Mesendoderm (in vitro differentiated cells): ENCODE results near the gene CHRND.

ENCODE experiments used
- DNase-seq: peaks from one replicate; pipeline ENCODE4 v3.0.0; 2013
- H2AK5ac ChIP-seq: 2 replicates; pipeline ENCODE4 v1.6.1; 2013; ENCODE audit warnings: low read length, inconsistent platforms
- H2BK120ac ChIP-seq: 2 replicates; pipeline ENCODE4 v1.6.1; 2013; ENCODE audit warnings: low read depth, mild to moderate bottlenecking, low read length, moderate library complexity, mixed read lengths
- H2BK15ac ChIP-seq: replicated peaks from 2 replicates; pipeline ENCODE4 v1.6.1; 2013; ENCODE audit warnings: low read depth, mild to moderate bottlenecking, moderate library complexity
- H2BK5ac ChIP-seq: 2 replicates; pipeline ENCODE4 v1.6.1; 2013; ENCODE audit warnings: low read length, inconsistent platforms
- H3K18ac ChIP-seq: 2 replicates; pipeline ENCODE4 v1.6.1; 2013; ENCODE audit warnings: mild to moderate bottlenecking, low read length, mixed read lengths
- H3K23ac ChIP-seq: one replicate; pipeline ENCODE4 v1.6.1; 2013; ENCODE audit warnings: low read length
- H3K27ac ChIP-seq: 2 replicates; pipeline ENCODE4 v1.5.1; 2013; ENCODE audit warnings: low read depth, mild to moderate bottlenecking, inconsistent platforms, low read length, moderate library complexity
- H3K27me3 ChIP-seq: 2 replicates; pipeline ENCODE4 v1.6.1; 2013; ENCODE audit warnings: low read length, control low read depth, mild to moderate bottlenecking, inconsistent platforms; ENCODE audit not compliant: insufficient read depth, poor library complexity
- H3K36me3 ChIP-seq: 2 replicates; pipeline ENCODE4 v1.6.1; 2013; ENCODE audit warnings: low read length, inconsistent platforms; ENCODE audit not compliant: control insufficient read depth, insufficient read depth
- H3K4ac ChIP-seq: one replicate; pipeline ENCODE4 v1.6.1; 2013; ENCODE audit warnings: low read depth, mild to moderate bottlenecking, low read length, moderate library complexity
- H3K4me1 ChIP-seq: 2 replicates; pipeline ENCODE4 v1.6.1; 2013; ENCODE audit warnings: low read depth, low read length, inconsistent platforms; ENCODE audit not compliant: control insufficient read depth
- H3K4me2 ChIP-seq: 2 replicates; pipeline ENCODE4 v1.6.1; 2013; ENCODE audit warnings: low read length
- H3K4me3 ChIP-seq: 2 replicates; pipeline ENCODE4 v1.5.1; 2013; ENCODE audit warnings: mild to moderate bottlenecking, low read length
- H3K56ac ChIP-seq: one replicate; pipeline ENCODE4 v1.6.1; 2013; ENCODE audit warnings: low read length
- H3K79me1 ChIP-seq: 2 replicates; pipeline ENCODE4 v1.6.1; 2013; ENCODE audit warnings: low read length, inconsistent platforms
- H3K79me2 ChIP-seq: 2 replicates; pipeline ENCODE4 v1.6.1; 2013; ENCODE audit warnings: mild to moderate bottlenecking, low read length; ENCODE audit not compliant: control insufficient read depth, insufficient read depth
- H3K9ac ChIP-seq: 2 replicates; pipeline ENCODE4 v1.6.1; 2013; ENCODE audit warnings: low read length, inconsistent platforms
- H4K5ac ChIP-seq: one replicate; pipeline ENCODE4 v1.6.1; 2013; ENCODE audit warnings: low read length
- H4K8ac ChIP-seq: one replicate; pipeline ENCODE4 v1.6.1; 2013; ENCODE audit warnings: low read depth, mild to moderate bottlenecking, control low read depth, low read length, moderate library complexity
- WGBS: extraction: QIAGEN DNeasy Blood & Tissue Kit; methylation state at CpG from one replicate; pipeline ENCODE4 v1.1.7; 2013; ENCODE audit warnings: low lambda C conversion rate, missing lambda C conversion rate; ENCODE audit not compliant: insufficient coverage; ENCODE audit errors: extremely low coverage; 5-methylcytosine and 5-hydroxymethylcytosine counted together

Gene CHRND

DNA sequence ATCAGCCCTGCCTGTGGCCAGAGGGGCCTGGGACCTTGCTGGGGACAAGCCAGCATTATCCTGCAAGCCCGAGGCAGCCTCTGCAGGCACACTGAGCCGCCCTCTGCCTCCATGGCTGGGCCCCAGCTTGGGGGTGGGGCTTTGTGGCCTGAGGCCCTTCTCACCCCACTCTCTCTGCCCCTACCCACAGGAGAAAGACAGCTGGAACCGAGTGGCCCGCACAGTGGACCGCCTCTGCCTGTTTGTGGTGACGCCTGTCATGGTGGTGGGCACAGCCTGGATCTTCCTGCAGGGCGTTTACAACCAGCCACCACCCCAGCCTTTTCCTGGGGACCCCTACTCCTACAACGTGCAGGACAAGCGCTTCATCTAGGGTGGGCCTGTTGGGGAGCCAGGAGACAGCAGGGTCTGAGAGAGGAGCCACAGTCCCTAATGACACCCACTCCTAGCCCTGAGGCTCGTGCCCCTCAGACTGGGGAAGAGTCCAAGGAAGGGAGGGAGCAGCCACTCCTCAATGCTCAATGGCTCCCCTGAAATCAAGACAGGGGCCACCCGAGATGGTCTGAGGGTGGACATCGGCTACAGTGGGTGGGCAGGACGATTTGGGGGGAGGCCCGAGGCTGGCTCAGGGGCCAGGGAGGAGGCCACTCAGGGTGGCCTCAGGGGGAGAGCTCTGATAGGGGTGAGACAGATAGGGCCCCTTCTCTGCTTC is 9.1 kb downstream of the CHRND start:
- no peak overlapping the region for H3K27ac ChIP-seq
- no peaks in the 10 kb centered on the region for H3K79me1 ChIP-seq
- no CpG with 5 or more reads among the region's 14 CpGs for WGBS
- no peak overlapping the region for H3K18ac ChIP-seq
- no peak overlapping the region for H3K4me2 ChIP-seq
- no peak for DNase-seq
- H3K36me3 ChIP-seq: no peaks in the 10 kb centered on the region
- H2BK15ac ChIP-seq: no peak overlapping the region
- H3K9ac ChIP-seq: no peak overlapping the region
- H3K23ac ChIP-seq: no peak overlapping the region
- H3K27me3 ChIP-seq: no peaks in the 10 kb centered on the region
- no peak overlapping the region for H2AK5ac ChIP-seq
- no peak overlapping the region for H3K56ac ChIP-seq
- no peak overlapping the region for H4K8ac ChIP-seq
- H3K4me1 ChIP-seq: peaks cover 2% of the 10 kb centered on the region
- H2BK5ac ChIP-seq: no peak overlapping the region
- H3K4ac ChIP-seq: no peak overlapping the region
- no peak overlapping the region for H2BK120ac ChIP-seq
- H3K4me3 ChIP-seq: no peak overlapping the region
- no peak overlapping the region for H4K5ac ChIP-seq
- no peaks in the 10 kb centered on the region for H3K79me2 ChIP-seq

DNA sequence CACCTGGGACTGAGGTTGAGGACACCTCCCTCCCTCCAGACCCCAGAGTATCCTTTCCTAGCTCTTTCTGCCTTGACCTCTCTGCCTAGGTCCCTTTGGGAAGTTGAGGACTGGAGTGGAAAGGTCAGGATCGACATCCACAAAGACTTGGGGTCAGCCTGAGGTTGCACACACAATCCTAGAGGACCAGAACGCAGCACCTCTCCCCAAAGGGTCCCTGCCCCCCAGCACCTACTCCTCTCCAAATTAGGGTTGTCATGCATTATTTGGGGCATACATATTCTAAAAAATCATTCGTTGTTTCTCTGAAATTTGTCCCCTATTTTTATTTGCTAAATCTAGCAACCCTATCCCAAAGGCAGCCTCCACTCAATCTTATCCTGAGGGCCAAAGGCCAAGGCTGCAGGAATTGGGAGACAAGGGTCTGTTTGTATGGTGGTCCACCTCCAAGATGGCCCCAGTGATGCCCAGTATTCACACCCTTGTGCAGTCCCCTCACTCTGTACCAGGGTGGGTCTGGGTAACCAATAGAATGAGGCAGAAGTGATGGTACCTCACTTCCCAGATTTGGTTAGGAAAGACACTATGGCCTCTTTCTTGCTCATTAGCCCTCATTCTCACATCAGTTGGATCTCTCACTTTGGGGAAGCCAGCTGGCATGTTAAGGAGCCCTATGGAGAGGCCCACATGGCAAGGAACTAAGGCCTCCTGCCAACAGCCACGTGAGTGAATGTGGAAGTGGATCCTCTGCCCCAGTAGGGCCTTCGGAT is 10.0 kb downstream of the CHRND start:
- H3K4me2 ChIP-seq: no peak overlapping the region
- no peak overlapping the region for H4K8ac ChIP-seq
- no peak overlapping the region for H3K18ac ChIP-seq
- no peak overlapping the region for H4K5ac ChIP-seq
- H3K27ac ChIP-seq: no peak overlapping the region
- no peak overlapping the region for H2BK5ac ChIP-seq
- no peak overlapping the region for H3K56ac ChIP-seq
- peaks cover 2% of the 10 kb centered on the region for H3K4me1 ChIP-seq
- no peak overlapping the region for H3K4ac ChIP-seq
- no CpG with 5 or more reads among the region's 5 CpGs for WGBS
- DNase-seq: no peak
- no peak overlapping the region for H2BK15ac ChIP-seq
- no peak overlapping the region for H2BK120ac ChIP-seq
- H3K4me3 ChIP-seq: no peak overlapping the region
- H3K79me1 ChIP-seq: no peaks in the 10 kb centered on the region
- H3K23ac ChIP-seq: no peak overlapping the region
- no peak overlapping the region for H3K9ac ChIP-seq
- H3K27me3 ChIP-seq: no peaks in the 10 kb centered on the region
- H3K36me3 ChIP-seq: no peaks in the 10 kb centered on the region
- H2AK5ac ChIP-seq: no peak overlapping the region
- no peaks in the 10 kb centered on the region for H3K79me2 ChIP-seq

DNA sequence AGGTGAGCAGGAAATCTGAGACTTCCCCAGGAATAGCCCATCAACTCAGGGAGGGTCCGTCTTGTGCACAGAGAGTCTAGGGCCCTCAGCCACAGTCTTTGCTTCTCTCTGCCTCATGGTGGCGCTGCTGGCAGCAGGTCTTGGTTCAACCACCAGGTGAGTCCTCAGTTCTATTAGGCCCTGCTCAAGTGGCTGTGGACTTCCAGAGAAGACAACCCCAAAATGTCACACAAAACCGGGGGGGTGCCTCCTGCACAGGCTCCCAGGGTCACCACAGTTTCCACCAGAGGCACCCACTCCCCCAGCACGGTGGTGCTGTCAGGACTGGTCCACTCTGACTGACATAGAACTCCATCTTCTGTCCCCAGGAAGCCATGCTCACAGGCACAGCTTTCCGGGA is 11.1 kb downstream of the CHRND start:
- no peak overlapping the region for H3K56ac ChIP-seq
- no peak overlapping the region for H3K18ac ChIP-seq
- H3K4me3 ChIP-seq: no peak overlapping the region
- no peak overlapping the region for H3K9ac ChIP-seq
- no peaks in the 10 kb centered on the region for H3K36me3 ChIP-seq
- no peak overlapping the region for H3K4me2 ChIP-seq
- no peaks in the 10 kb centered on the region for H3K27me3 ChIP-seq
- no peaks in the 10 kb centered on the region for H3K79me1 ChIP-seq
- no peak overlapping the region for H3K4ac ChIP-seq
- H3K23ac ChIP-seq: no peak overlapping the region
- no peak overlapping the region for H2AK5ac ChIP-seq
- peak; percentile 51 for DNase-seq
- H4K8ac ChIP-seq: no peak overlapping the region
- no peak overlapping the region for H2BK5ac ChIP-seq
- no peak overlapping the region for H3K27ac ChIP-seq
- H4K5ac ChIP-seq: no peak overlapping the region
- no peak overlapping the region for H2BK15ac ChIP-seq
- peaks cover 2% of the 10 kb centered on the region for H3K4me1 ChIP-seq
- no CpG with 5 or more reads among the region's 5 CpGs for WGBS
- no peaks in the 10 kb centered on the region for H3K79me2 ChIP-seq
- H2BK120ac ChIP-seq: no peak overlapping the region

DNA sequence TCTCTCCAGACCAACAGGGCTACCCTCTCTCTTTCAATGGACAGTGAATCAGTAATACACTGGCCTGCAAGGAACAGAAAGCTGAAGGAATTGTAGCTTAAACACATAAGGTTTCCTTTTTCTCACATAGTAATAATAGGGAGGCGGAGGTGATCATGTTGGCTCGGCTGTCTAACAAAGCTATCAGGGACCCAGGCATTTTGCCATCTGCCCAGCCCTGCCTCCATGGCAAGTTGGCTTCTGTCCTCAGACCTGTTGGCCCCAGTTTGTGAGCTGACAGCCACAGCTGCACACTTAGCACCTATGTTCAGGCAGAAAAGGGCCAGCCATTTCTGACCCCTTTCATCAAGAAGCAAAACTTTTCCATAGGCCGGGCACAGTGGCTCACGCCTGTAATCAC is 11.5 kb downstream of the CHRND start:
- no CpG with 5 or more reads among the region's 4 CpGs for WGBS
- no peaks in the 10 kb centered on the region for H3K79me2 ChIP-seq
- H2BK15ac ChIP-seq: no peak overlapping the region
- no peak overlapping the region for H3K56ac ChIP-seq
- no peak overlapping the region for H3K27ac ChIP-seq
- H4K5ac ChIP-seq: no peak overlapping the region
- no peak overlapping the region for H3K4ac ChIP-seq
- no peak overlapping the region for H4K8ac ChIP-seq
- no peak overlapping the region for H3K4me2 ChIP-seq
- no peak overlapping the region for H2BK120ac ChIP-seq
- H3K23ac ChIP-seq: peak overlapping the region; percentile 29
- peaks cover 2% of the 10 kb centered on the region for H3K4me1 ChIP-seq
- no peaks in the 10 kb centered on the region for H3K79me1 ChIP-seq
- H3K36me3 ChIP-seq: no peaks in the 10 kb centered on the region
- no peak overlapping the region for H2BK5ac ChIP-seq
- H2AK5ac ChIP-seq: no peak overlapping the region
- no peak overlapping the region for H3K9ac ChIP-seq
- H3K4me3 ChIP-seq: no peak overlapping the region
- no peak overlapping the region for H3K18ac ChIP-seq
- no peaks in the 10 kb centered on the region for H3K27me3 ChIP-seq
- DNase-seq: no peak

DNA sequence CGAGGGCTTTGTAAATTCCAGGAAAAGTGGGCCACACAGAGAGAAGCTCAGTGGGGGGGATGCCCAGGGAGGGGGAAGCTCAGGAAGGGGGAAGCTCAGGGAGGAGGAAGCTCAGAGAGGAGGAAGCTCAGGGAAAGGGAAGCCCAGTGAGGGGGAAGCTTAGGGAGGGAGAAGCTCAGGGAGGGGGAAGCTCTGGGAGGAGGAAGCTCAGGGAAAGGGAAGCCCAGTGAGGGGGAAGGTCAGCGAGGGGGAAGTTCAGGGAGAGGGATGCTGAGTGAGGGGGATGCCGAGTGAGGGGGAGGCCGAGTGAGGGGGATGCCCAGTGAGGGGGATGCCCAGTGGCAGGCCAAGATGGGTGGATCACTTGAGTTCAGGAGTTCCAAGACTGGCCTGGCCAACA is 12.7 kb downstream of the CHRND start:
- WGBS: no CpG with 5 or more reads among the region's 4 CpGs
- no peak overlapping the region for H3K27ac ChIP-seq
- H3K4me2 ChIP-seq: no peak overlapping the region
- H3K9ac ChIP-seq: no peak overlapping the region
- peak; percentile 29 for DNase-seq
- H4K8ac ChIP-seq: no peak overlapping the region
- no peaks in the 10 kb centered on the region for H3K36me3 ChIP-seq
- H3K56ac ChIP-seq: no peak overlapping the region
- H2AK5ac ChIP-seq: no peak overlapping the region
- H3K4ac ChIP-seq: no peak overlapping the region
- H3K18ac ChIP-seq: no peak overlapping the region
- peaks cover 2% of the 10 kb centered on the region for H3K4me1 ChIP-seq
- no peaks in the 10 kb centered on the region for H3K79me2 ChIP-seq
- no peak overlapping the region for H3K23ac ChIP-seq
- H3K79me1 ChIP-seq: no peaks in the 10 kb centered on the region
- H4K5ac ChIP-seq: no peak overlapping the region
- no peak overlapping the region for H2BK5ac ChIP-seq
- no peak overlapping the region for H3K4me3 ChIP-seq
- no peak overlapping the region for H2BK15ac ChIP-seq
- no peaks in the 10 kb centered on the region for H3K27me3 ChIP-seq
- H2BK120ac ChIP-seq: no peak overlapping the region
